Activated naive CD4-positive, alpha-beta T cell treated with anti-CD3 and anti-CD28 coated beads for 36 hours (primary cell): Measurements from ENCODE around the gene EGR1. TPM values are rescaled to one million over a fixed set of nuclear protein-coding genes. Genes with fewer than 3 reads are reported as not detected.

Experiments
- CTCF ChIA-PET: fragments of 350-600 bp; sonication (Branson Sonifier 250); formaldehyde crosslinking; loops from one replicate; lab custom pipeline; 2021; ENCODE audit warnings: antibody characterized with exemption; lab: Charles Lee
- DNase-seq: peaks from one replicate; pipeline ENCODE4 v3.0.0-alpha.2; 2020
- H3K27ac Mint-ChIP-seq: one replicate; pipeline ENCODE4 v1.8.0; 2021; ENCODE audit warnings: mild to moderate bottlenecking, mixed read lengths
- H3K27me3 Mint-ChIP-seq: one replicate; pipeline ENCODE4 v1.8.0; 2021; ENCODE audit warnings: low read depth, mixed read lengths
- H3K36me3 Mint-ChIP-seq: one replicate; pipeline ENCODE4 v1.8.0; 2021; ENCODE audit warnings: low read depth, mixed read lengths
- H3K4me1 Mint-ChIP-seq: one replicate; pipeline ENCODE4 v1.8.0; 2021; ENCODE audit warnings: low read depth, mixed read lengths
- H3K4me3 Mint-ChIP-seq: one replicate; pipeline ENCODE4 v1.8.0; 2021; ENCODE audit warnings: mild to moderate bottlenecking, moderate library complexity, mixed read lengths
- H3K9me3 Mint-ChIP-seq: one replicate; pipeline ENCODE4 v1.8.0; 2021; ENCODE audit warnings: mixed read lengths
- intact Hi-C: fragments of 100-400 bp; cut with micrococcal nuclease; formaldehyde crosslinking; loops from one replicate; pipeline ENCODE4 v1.15.1; 2023
- total RNA-seq, 2 experiments: library from RNA; stranded (reverse); gene quantifications; one replicate each; pipeline ENCODE4 v1.2.3, GENCODE V29; 2021

The EGR1 gene
- 10 to 100 TPM; 20.4 to 20.7 TPM for total RNA-seq

DNA sequence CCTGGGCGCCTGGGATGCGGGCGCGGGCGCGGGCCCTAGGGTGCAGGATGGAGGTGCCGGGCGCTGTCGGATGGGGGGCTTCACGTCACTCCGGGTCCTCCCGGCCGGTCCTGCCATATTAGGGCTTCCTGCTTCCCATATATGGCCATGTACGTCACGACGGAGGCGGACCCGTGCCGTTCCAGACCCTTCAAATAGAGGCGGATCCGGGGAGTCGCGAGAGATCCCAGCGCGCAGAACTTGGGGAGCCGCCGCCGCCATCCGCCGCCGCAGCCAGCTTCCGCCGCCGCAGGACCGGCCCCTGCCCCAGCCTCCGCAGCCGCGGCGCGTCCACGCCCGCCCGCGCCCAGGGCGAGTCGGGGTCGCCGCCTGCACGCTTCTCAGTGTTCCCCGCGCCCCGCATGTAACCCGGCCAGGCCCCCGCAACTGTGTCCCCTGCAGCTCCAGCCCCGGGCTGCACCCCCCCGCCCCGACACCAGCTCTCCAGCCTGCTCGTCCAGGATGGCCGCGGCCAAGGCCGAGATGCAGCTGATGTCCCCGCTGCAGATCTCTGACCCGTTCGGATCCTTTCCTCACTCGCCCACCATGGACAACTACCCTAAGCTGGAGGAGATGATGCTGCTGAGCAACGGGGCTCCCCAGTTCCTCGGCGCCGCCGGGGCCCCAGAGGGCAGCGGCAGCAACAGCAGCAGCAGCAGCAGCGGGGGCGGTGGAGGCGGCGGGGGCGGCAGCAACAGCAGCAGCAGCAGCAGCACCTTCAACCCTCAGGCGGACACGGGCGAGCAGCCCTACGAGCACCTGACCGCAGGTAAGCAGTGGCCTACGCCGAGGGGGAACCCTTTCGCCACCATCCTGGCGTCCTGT, at the start of gene EGR1:
Gene EGR1 (plus strand): TSS at position 219 of the 864 bp plus-strand sequence. CDS start 283 bp downstream, at position 502.
- peaks cover 21% of the 10 kb centered on the region for H3K36me3 Mint-ChIP-seq
- DNase-seq, result peak; percentile 94
- no peaks in the 10 kb centered on the region for H3K27me3 Mint-ChIP-seq
- H3K9me3 Mint-ChIP-seq, result no peaks in the 10 kb centered on the region
- H3K27ac Mint-ChIP-seq, result peak within 1 kb of the TSS; percentile 93
- peak within 1 kb of the TSS; percentile 83 for H3K4me3 Mint-ChIP-seq
- CTCF ChIA-PET, result interaction anchor here (0.6 to 6.1 kb wide), 8 partner anchors 11 to 164 kb away, joined by 4 to 51 read pairs (median 7); partner anchors contain the start of genes ETF1 and KDM3B
- peaks cover 44% of the 10 kb centered on the region for H3K4me1 Mint-ChIP-seq
- intact Hi-C loops, result loop anchor here (1.0 to 10.0 kb wide), 10 partner anchors 26 to 937 kb away; partner anchors contain the start of genes CDC23, CDC25C, FAM53C and HNRNPA0

GRCh38 chr5:138418444-138418843, 46.8 kb upstream of the EGR1 start:
- Mint-ChIP-seq H3K27me3 (no peaks in the 10 kb centered on the region), H3K27ac (no peak overlapping the region), H3K4me1 (no peaks in the 10 kb centered on the region), H3K36me3 (peaks cover 31% of the 10 kb centered on the region), H3K4me3 (no peak overlapping the region), H3K9me3 (no peaks in the 10 kb centered on the region)
- CTCF ChIA-PET, result no interaction called here
- intact Hi-C loops, result no loop called here
- DNase-seq, result no peak

- CTCF ChIA-PET, result interaction anchor here (0.7 to 1.0 kb wide), 2 partner anchors 12 to 14 kb away, joined by 3 to 4 read pairs; no protein-coding TSS in a partner anchor
- H3K27ac Mint-ChIP-seq, result no peak overlapping the region
- peaks cover 26% of the 10 kb centered on the region for H3K36me3 Mint-ChIP-seq
- no peak for DNase-seq
- H3K4me3 Mint-ChIP-seq, result no peak overlapping the region
- no peaks in the 10 kb centered on the region for H3K27me3 Mint-ChIP-seq
- H3K9me3 Mint-ChIP-seq, result no peaks in the 10 kb centered on the region
- intact Hi-C loops, result no loop called here
- H3K4me1 Mint-ChIP-seq, result no peaks in the 10 kb centered on the region
Measured at GRCh38 chr5:138425079-138425478, 40.2 kb upstream of the EGR1 start.

DNA sequence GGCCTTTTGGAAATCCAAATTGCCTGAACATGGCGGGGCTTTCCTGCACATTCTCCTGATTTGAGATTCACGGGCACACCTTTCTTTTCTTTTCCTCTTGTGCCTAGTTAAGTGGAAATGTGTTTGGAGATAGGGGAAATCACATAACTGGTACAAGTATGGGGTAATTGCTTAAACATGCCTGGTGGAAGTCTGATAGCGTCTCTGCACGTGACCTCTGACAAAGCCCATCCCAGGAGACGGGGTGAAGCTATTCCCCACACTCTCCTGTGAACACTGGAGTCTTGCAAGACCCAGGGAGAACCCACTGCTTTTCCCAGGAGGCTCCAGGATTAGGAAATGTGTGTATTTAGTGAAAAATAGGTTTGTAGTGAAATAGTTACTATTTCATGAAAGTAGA, 29.3 kb upstream of the EGR1 start:
- no peaks in the 10 kb centered on the region for H3K9me3 Mint-ChIP-seq
- H3K27ac Mint-ChIP-seq, result no peak overlapping the region
- H3K36me3 Mint-ChIP-seq, result peaks cover 15% of the 10 kb centered on the region
- H3K4me1 Mint-ChIP-seq, result peaks cover 5% of the 10 kb centered on the region
- DNase-seq, result no peak
- H3K27me3 Mint-ChIP-seq, result peaks cover 3% of the 10 kb centered on the region
- CTCF ChIA-PET, result interaction anchor here (0.6 to 1.7 kb wide), 2 partner anchors 14 to 65 kb away, joined by 3 to 9 read pairs; no protein-coding TSS in a partner anchor
- H3K4me3 Mint-ChIP-seq, result no peak overlapping the region
- intact Hi-C loops, result loop anchor here (10.0 kb wide), 2 partner anchors 221 to 261 kb away; partner anchors contain the start of genes BRD8, CDC23 and KIF20A

DNA sequence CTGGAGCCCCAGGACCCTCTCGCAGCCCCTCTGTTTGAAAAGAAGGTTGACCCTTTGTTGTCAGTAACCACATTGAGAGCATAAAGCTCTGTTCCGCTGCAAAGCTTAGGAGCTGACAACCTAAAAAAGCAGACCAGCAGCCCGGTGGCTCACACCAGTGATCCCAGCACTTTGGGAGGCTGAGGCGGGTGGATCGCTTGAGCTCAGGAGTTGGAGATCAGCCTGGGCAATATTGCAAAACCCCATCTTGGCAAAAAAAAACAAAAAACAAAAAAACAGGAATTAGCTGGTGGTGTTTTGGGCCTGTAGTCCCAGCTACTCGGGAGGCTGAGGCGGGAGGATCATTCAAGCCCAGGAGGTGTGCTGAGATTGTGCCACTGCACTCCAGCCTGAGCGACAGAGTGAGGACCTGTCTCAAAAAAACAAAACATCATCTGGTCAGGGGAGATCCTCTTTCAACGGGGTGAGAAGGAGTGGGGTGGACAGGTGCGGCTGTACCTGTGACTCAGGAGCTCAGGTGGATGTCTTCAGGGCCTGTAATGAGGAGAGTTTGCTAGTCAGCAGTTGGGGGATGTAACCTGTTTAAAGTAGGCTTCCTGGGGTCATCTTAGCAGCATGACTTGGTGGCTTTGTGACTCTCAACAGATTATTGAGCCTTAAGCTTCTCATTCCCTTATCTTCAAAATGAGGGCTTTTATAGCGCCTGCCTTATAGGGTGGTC, 27.1 kb upstream of the EGR1 start:
- Mint-ChIP-seq H3K27ac (no peak overlapping the region), H3K27me3 (peaks cover 3% of the 10 kb centered on the region), H3K9me3 (no peaks in the 10 kb centered on the region), H3K4me3 (peak overlapping the region; percentile 68), H3K36me3 (peaks cover 11% of the 10 kb centered on the region), H3K4me1 (peaks cover 5% of the 10 kb centered on the region)
- DNase-seq, result no peak
- intact Hi-C loops, result loop anchor here (10.0 kb wide), 2 partner anchors 223 to 263 kb away; partner anchors contain the start of genes BRD8, CDC23 and KIF20A
- CTCF ChIA-PET, result interaction anchor here (0.5 to 3.3 kb wide), 9 partner anchors 9 to 141 kb away, joined by 3 to 14 read pairs (median 5); partner anchors contain the start of gene KDM3B

- Mint-ChIP-seq H3K4me1 (peaks cover 5% of the 10 kb centered on the region), H3K27me3 (peaks cover 3% of the 10 kb centered on the region), H3K27ac (no peak within 1 kb of the TSS), H3K9me3 (no peaks in the 10 kb centered on the region), H3K4me3 (peak within 1 kb of the TSS; percentile 72), H3K36me3 (peaks cover 11% of the 10 kb centered on the region)
- intact Hi-C loops, result loop anchor here (1.0 to 10.0 kb wide), 3 partner anchors 26 to 264 kb away; partner anchors contain the start of genes BRD8, CDC23, EGR1 and KIF20A
- peak; percentile 62 for DNase-seq
- CTCF ChIA-PET, result interaction anchor here (0.5 to 3.3 kb wide), 9 partner anchors 8 to 140 kb away, joined by 3 to 14 read pairs (median 5); partner anchors contain the start of gene KDM3B
Measured at GRCh38 chr5:138438724-138439476, 26.4 kb upstream of the EGR1 start, which contains the start of gene REEP2. Gene REEP2 (plus strand): TSS chr5:138439057. CDS start chr5:138439209, 152 bp downstream.

GRCh38 chr5:138439477-138440158, 25.7 kb upstream of the EGR1 start:
- no peak overlapping the region for H3K27ac Mint-ChIP-seq
- CTCF ChIA-PET, result interaction anchor here (1.4 to 3.3 kb wide), 3 partner anchors 10 to 64 kb away, joined by 5 to 14 read pairs (median 6); no protein-coding TSS in a partner anchor
- H3K4me3 Mint-ChIP-seq, result peak overlapping the region; percentile 72
- DNase-seq, result no peak
- intact Hi-C loops, result loop anchor here (1.0 to 10.0 kb wide), 3 partner anchors 26 to 265 kb away; partner anchors contain the start of genes BRD8, CDC23, EGR1 and KIF20A
- H3K9me3 Mint-ChIP-seq, result no peaks in the 10 kb centered on the region
- peaks cover 5% of the 10 kb centered on the region for H3K4me1 Mint-ChIP-seq
- peaks cover 10% of the 10 kb centered on the region for H3K36me3 Mint-ChIP-seq
- peaks cover 3% of the 10 kb centered on the region for H3K27me3 Mint-ChIP-seq

- H3K36me3 Mint-ChIP-seq, result peaks cover 4% of the 10 kb centered on the region
- H3K27ac Mint-ChIP-seq, result no peak overlapping the region
- intact Hi-C loops, result no loop called here
- CTCF ChIA-PET, result interaction anchor here (1.2 to 3.3 kb wide), 2 partner anchors 9 to 10 kb away, joined by 5 to 14 read pairs; no protein-coding TSS in a partner anchor
- H3K27me3 Mint-ChIP-seq, result peaks cover 3% of the 10 kb centered on the region
- H3K4me1 Mint-ChIP-seq, result peaks cover 5% of the 10 kb centered on the region
- DNase-seq, result no peak
- H3K9me3 Mint-ChIP-seq, result no peaks in the 10 kb centered on the region
- peak overlapping the region; percentile 36 for H3K4me3 Mint-ChIP-seq
Measured at GRCh38 chr5:138440159-138441073, 24.9 kb upstream of the EGR1 start.

GRCh38 chr5:138441221-138441620, 24.1 kb upstream of the EGR1 start:
- no peak for DNase-seq
- Mint-ChIP-seq H3K4me3 (no peak overlapping the region), H3K4me1 (peaks cover 5% of the 10 kb centered on the region), H3K27me3 (peaks cover 3% of the 10 kb centered on the region), H3K36me3 (no peaks in the 10 kb centered on the region), H3K9me3 (no peaks in the 10 kb centered on the region), H3K27ac (no peak overlapping the region)
- CTCF ChIA-PET, result interaction anchor here (0.9 to 1.2 kb wide), 2 partner anchors 9 to 63 kb away, joined by 3 to 5 read pairs; no protein-coding TSS in a partner anchor
- intact Hi-C loops, result no loop called here
